ENCODE measurements around the gene SETDB2. TPM values are rescaled to one million over a fixed set of nuclear protein-coding genes. Genes with fewer than 3 reads are reported as not detected.

SETDB2 gene
- total RNA-seq, 4 donors from 2014 or later: 1.7 to 6.2 (median 4.6) TPM

- Histone ChIP-seq H3K9me3 (no peaks in the 10 kb centered on the region), H3K4me1 (no peaks in the 10 kb centered on the region), H3K4me3 (no peak overlapping the region), H3K27me3 (no peaks in the 10 kb centered on the region), H3K36me3 (peaks cover 0 to 11% of the 10 kb centered on the region in 2 donors), H3K27ac (no peak overlapping the region)
- no peak for TF ChIP-seq CTCF (IDR thresholded peaks at IDR 0.05 in 4 of 5, conservative IDR thresholded peaks at IDR 0.05 in 1 of 5)
- TF ChIP-seq POLR2A (IDR thresholded peaks at IDR 0.05): no peak
- intact Hi-C loops (cut with DNase I; ENCODE audit: low total_unique reads) (no loop called here), in situ Hi-C loops (cut with MboI; ENCODE audit: low sequenced_read_pairs in 4 of 4) (no loop called here)
- no peak for DNase-seq
- ATAC-seq: no peak
Measured at GRCh38 chr13:49524740-49525501, 80.8 kb downstream of the SETDB2 start.

GRCh38 chr13:49527123-49527522 is 83.0 kb downstream of the SETDB2 start:
- ATAC-seq (no peak), DNase-seq (no peak)
- no peaks in the 10 kb centered on the region for H3K4me1 ChIP-seq
- TF ChIP-seq POLR2A (IDR thresholded peaks at IDR 0.05) (no peak), CTCF (IDR thresholded peaks at IDR 0.05 in 4 of 5, conservative IDR thresholded peaks at IDR 0.05 in 1 of 5) (no peak)
- no peaks in the 10 kb centered on the region for H3K27me3 ChIP-seq
- H3K27ac ChIP-seq: no peak overlapping the region
- H3K4me3 ChIP-seq: no peak overlapping the region
- intact Hi-C loops (cut with DNase I; ENCODE audit: low total_unique reads) (no loop called here), in situ Hi-C loops (cut with MboI; ENCODE audit: low sequenced_read_pairs in 4 of 4) (no loop called here)
- peaks cover 0 to 8% of the 10 kb centered on the region in 2 donors for H3K36me3 ChIP-seq
- H3K9me3 ChIP-seq: no peaks in the 10 kb centered on the region

- ATAC-seq (no peak), DNase-seq (no peak)
- Histone ChIP-seq H3K27ac (no peak overlapping the region), H3K27me3 (no peaks in the 10 kb centered on the region), H3K36me3 (peaks cover 0 to 8% of the 10 kb centered on the region in 2 donors), H3K4me1 (no peaks in the 10 kb centered on the region), H3K4me3 (no peak overlapping the region), H3K9me3 (no peaks in the 10 kb centered on the region)
- in situ Hi-C loops (cut with MboI; ENCODE audit: low sequenced_read_pairs in 4 of 4) (no loop called here), intact Hi-C loops (cut with DNase I; ENCODE audit: low total_unique reads) (no loop called here)
- TF ChIP-seq POLR2A (IDR thresholded peaks at IDR 0.05): no peak
- TF ChIP-seq CTCF (IDR thresholded peaks at IDR 0.05 in 4 of 5, conservative IDR thresholded peaks at IDR 0.05 in 1 of 5): no peak
Measured at GRCh38 chr13:49528161-49528560, 84.1 kb downstream of the SETDB2 start.

- Histone ChIP-seq H3K4me1 (no peaks in the 10 kb centered on the region), H3K36me3 (peaks cover 0 to 8% of the 10 kb centered on the region in 2 donors), H3K9me3 (no peaks in the 10 kb centered on the region), H3K27ac (no peak overlapping the region), H3K27me3 (no peaks in the 10 kb centered on the region), H3K4me3 (no peak overlapping the region)
- in situ Hi-C loops (cut with MboI; ENCODE audit: low sequenced_read_pairs in 4 of 4) (no loop called here), intact Hi-C loops (cut with DNase I; ENCODE audit: low total_unique reads) (no loop called here)
- DNase-seq (no peak), ATAC-seq (no peak)
- TF ChIP-seq CTCF (IDR thresholded peaks at IDR 0.05 in 4 of 5, conservative IDR thresholded peaks at IDR 0.05 in 1 of 5): no peak
- TF ChIP-seq POLR2A (IDR thresholded peaks at IDR 0.05): no peak
Measured at GRCh38 chr13:49530457-49530856, 86.4 kb downstream of the SETDB2 start.
